ACC112 (cell line): Measurements from ENCODE around the gene GINS1.

Experiments used
- H2AFZ ChIP-seq: fragments of 200-600 bp; sonication (generic); one replicate; pipeline ENCODE4 v1.6.0; 2017; ENCODE audit warnings: antibody characterized with exemption, low read length; ENCODE audit not compliant: unreplicated experiment
- H3K27ac ChIP-seq: fragments of 200-600 bp; sonication (generic); 2 replicates; pipeline ENCODE4 v1.5.1; 2014; ENCODE audit warnings: low read depth, mild to moderate bottlenecking, antibody characterized with exemption, low read length, moderate library complexity
- H3K27me3 ChIP-seq: fragments of 200-600 bp; sonication (generic); 2 replicates; pipeline ENCODE4 v1.6.1; 2014; ENCODE audit warnings: mild to moderate bottlenecking, antibody characterized with exemption, low read length, moderate library complexity, mixed read lengths; ENCODE audit not compliant: insufficient read depth
- H3K36me3 ChIP-seq: fragments of 200-600 bp; sonication (generic); 2 replicates; pipeline ENCODE4 v1.6.1; 2016; ENCODE audit warnings: mild to moderate bottlenecking, antibody characterized with exemption, low read length, moderate library complexity, mixed read lengths; ENCODE audit not compliant: insufficient read depth
- H3K4me1 ChIP-seq: fragments of 200-600 bp; sonication (generic); one replicate; pipeline ENCODE4 v1.6.1; 2016; ENCODE audit warnings: low read length, mixed read lengths; ENCODE audit not compliant: insufficient read depth, unreplicated experiment, control insufficient read depth
- H3K4me3 ChIP-seq: fragments of 200-600 bp; sonication (generic); 2 replicates; pipeline ENCODE4 v1.5.1; 2014; ENCODE audit warnings: mild to moderate bottlenecking, low read depth, low read length
- H3K79me2 ChIP-seq: fragments of 200-600 bp; sonication (generic); one replicate; pipeline ENCODE4 v1.6.0; 2016; ENCODE audit warnings: low read length; ENCODE audit not compliant: control insufficient read depth, unreplicated experiment, insufficient read depth

The GINS1 gene

DNA sequence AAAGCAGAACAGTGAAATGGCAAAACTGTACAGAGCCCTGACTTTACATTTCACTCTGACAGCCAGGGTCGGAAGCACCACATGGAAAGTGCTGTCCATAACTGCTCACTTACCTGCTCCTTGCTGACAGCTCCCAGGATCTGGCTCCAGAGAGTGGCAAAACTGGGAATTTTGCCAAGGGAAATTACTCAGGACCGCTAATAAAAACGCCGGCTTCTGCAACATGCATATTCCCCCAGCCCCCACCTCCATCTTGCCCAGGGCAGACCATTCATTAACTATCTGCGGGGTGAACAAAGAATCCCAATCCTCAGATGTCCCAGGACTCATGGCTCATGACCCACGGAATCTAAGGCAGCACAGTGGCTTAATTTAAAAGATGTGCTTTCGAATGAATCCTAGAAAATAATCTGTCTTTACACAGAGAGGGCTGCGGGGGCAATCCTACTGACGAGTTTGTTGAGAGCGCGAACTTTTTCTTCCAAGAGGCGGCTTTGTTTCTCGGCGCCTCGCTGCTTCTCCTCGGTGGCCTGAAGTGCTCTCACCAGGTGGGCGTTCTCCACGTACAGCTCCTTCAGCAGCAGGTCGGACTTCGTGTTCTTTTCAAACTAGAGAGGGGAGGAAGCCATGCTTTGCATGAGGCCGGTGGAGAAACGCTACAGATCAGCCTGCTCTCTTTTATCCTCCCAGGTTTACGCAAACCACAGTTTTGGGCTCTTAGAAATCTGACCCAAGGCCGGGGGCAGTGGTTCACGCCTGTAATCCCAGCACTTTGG lies 45.8 kb downstream of the GINS1 start:
- Histone ChIP-seq H3K27ac (no peak overlapping the region), H3K79me2 (no peaks in the 10 kb centered on the region), H3K27me3 (no peaks in the 10 kb centered on the region), H2AFZ (no peak overlapping the region), H3K4me1 (no peaks in the 10 kb centered on the region), H3K36me3 (peaks cover 4% of the 10 kb centered on the region; the same call in 1 of the 2 replicates), H3K4me3 (no peak overlapping the region)

DNA sequence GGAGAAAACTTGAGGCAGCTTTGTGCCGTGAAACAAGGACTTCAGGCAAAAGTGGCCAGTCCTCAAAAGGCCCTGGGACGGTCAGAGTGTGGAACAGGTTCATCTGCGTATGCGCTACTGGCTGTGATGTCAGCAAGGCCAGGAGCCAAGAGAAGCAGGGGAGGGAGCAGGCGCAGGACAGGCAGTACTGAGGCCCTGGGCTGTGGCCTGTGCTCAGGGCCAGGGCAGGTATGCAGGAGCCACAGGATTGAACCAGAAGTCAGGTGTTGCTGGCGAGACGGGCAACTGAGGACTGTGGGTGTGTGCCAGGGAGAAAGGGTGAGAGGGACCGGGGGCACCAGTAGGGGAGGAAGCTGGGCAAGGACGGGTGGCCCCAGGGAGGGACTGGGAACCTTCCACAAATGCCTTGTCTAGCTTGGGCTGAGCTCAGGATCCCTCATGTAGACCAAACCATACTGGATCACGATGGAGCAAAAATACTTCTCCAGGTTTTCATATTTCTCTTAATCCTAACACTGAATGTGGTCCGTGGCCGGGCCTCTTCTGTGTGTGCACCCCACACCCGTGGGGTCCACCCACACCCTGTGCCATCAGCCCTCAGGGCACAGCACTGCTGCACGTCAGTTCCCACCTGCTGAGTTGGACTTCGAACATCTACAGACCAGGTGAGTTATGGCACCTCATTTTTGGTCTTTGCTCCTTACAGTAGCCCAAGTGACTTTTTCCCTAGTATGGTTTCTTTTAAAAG lies 46.9 kb downstream of the GINS1 start:
- Histone ChIP-seq H3K27ac (no peak overlapping the region), H3K4me1 (no peaks in the 10 kb centered on the region), H3K79me2 (no peaks in the 10 kb centered on the region), H3K4me3 (no peak overlapping the region), H2AFZ (no peak overlapping the region), H3K27me3 (no peaks in the 10 kb centered on the region), H3K36me3 (no peaks in the 10 kb centered on the region)

DNA sequence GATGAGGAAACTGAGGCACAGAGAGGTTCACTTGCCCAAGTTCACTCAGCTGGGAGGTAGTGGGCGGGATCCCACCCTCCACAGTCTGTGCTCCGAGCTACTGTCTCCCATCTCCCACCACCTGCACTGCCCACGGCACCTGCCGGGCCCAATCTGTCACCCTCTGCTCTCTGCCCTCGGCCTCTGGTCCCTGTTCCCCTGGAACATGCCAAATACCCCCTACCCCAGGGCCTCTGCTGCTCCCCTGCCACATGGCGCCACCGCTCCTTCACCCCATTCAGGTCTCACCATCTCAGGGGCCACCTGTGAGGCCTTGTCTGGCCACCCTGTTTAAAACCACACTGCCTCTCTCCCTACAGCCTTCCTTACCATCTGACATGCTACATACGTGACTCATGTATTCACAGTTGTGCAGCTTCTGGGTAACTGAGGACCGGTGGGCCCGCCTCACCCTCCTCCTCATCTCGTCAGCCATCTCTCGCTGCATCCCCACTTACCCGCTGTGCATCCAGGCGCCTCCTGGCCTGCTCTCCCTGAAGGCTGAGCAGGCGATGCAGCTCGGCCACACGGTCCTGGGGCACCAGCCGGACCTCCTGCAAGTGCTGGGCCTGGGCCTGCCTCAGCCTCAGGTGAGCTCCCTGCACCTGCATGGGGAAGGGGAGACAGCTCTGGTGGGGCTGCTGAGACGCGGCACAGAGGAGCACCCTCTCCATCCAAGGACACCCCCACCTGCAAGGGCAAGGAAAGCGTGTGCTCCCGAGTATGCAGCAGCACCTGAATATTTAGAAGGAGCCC lies 50.6 kb downstream of the GINS1 start:
- Histone ChIP-seq H3K79me2 (no peaks in the 10 kb centered on the region), H3K4me1 (no peaks in the 10 kb centered on the region), H3K27me3 (no peaks in the 10 kb centered on the region), H3K27ac (no peak overlapping the region), H3K36me3 (no peaks in the 10 kb centered on the region), H3K4me3 (no peak overlapping the region), H2AFZ (no peak overlapping the region)

DNA sequence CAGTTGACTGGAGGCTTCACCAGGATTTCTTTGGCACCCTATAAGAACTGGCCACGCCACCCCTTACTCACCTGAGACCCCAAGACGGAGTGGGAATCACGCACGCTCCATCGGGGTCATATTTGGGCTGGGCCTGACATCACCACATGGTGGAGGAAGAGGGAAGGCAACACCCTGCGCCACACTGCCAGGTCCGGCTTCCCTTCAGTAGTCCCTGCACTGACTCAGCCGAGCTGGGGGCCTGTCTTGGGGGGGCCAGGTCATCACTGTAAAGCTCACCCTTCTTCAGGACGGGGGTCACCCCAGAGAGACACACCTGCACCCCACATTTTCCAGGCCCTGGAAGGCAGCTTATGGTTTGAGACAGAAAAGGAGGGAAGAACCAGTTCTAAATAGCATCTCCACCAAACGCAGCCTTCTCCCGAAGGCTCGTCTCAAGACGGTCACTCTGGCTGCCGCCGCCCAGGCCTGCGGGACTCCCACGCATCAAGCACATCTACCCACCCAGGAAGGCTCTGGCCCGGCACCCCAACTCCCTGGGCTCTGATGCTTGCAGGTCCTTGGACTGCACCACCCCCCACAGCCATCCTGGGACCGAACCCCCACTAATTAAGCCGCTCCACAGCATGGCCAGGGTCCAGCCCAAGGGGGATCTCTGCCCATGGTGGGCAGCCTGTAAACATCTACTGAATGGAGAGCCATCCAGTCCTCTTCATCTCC lies 51.8 kb downstream of the GINS1 start:
- H3K27me3 ChIP-seq, result no peaks in the 10 kb centered on the region
- H3K4me3 ChIP-seq, result no peak overlapping the region
- H3K79me2 ChIP-seq, result no peaks in the 10 kb centered on the region
- no peaks in the 10 kb centered on the region for H3K4me1 ChIP-seq
- H3K27ac ChIP-seq, result no peak overlapping the region
- no peaks in the 10 kb centered on the region for H3K36me3 ChIP-seq
- H2AFZ ChIP-seq, result no peak overlapping the region

DNA sequence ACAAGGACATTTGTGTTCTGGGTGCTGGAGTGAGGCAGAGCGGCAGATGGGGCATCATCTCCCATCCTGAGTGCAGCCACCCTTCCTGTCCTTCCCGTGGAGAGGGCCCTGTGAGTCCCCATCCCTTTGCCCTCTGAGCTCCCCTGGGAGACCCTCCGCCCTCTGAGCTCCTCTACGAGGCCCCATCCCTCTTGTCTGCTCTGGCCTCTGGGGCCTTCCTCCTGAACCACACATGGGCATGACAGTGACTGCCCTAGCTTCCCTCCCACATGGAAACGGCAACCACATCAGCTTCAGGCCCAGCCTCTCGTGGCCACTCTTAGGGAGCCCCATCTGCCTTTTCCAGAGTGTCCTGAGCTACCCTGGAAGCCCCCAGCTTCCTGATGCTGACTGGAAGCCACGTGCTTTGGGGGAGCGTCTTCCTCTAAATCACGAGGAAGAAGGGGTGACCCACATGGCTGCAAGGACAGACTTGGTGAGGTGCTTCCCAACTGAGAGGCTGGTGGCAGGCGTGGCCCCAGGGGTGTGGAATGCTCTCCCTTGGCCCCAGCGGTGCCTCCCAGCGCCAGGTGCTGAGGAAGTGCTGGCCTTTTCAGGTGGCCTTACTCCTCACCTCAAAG lies 52.6 kb downstream of the GINS1 start:
- Histone ChIP-seq H3K4me3 (no peak overlapping the region), H3K27ac (no peak overlapping the region), H3K79me2 (no peaks in the 10 kb centered on the region), H3K36me3 (no peaks in the 10 kb centered on the region), H3K27me3 (no peaks in the 10 kb centered on the region), H2AFZ (no peak overlapping the region), H3K4me1 (no peaks in the 10 kb centered on the region)

DNA sequence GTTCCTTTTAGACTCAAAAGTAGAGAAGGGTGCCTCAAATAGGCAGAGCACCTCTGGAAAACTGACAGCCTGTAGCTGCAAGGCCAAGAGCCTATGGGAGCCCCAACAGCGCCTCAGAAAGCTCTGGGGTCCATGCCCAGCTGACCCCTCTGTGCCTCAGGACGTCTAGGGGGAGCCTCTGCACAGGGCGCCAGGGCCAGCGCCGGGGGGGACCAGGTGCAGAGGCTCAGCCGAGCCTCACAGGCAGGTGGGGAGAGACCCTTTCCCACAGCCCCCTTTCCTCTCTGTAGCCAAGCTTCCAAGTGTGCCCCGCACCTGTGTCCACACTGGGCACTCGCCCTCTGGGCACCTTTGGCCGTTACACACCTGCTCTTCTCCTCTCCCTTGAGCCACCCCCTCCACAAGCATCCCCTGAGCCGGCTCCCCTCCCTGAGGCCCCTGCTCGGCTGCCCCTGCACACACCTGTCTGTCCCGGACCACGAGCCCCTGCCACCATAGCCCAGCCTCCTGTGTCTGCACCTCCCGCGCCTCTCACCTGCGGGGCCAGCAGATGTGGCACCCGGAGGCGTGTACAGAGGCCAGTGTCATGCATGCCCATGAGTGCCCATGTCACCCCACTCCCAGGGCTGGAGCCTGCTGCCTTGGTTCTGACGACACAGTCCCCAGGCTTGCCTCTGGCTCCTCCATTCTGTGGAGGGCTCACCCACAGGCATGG lies 53.2 kb downstream of the GINS1 start:
- Histone ChIP-seq H2AFZ (no peak overlapping the region), H3K27me3 (no peaks in the 10 kb centered on the region), H3K36me3 (no peaks in the 10 kb centered on the region), H3K79me2 (no peaks in the 10 kb centered on the region), H3K4me1 (no peaks in the 10 kb centered on the region), H3K27ac (no peak overlapping the region), H3K4me3 (no peak overlapping the region)

DNA sequence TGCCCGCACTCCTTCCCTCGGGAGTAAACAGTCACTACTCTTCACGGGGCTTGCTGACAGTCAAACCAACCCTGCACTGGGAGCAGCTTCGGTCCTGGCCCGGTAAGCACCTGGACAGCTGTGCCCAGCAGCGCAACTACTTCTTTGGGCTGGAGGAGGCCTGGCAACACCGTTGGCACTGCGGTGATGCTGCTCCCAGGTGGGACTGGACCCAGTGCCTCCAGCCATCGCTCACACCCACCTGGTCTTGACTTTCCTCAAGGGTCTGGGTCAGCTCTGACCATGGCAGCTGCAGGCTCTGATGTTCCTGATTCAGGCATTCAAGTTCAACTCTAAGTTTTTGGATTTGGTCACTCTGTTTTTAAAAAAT lies 53.8 kb downstream of the GINS1 start:
- Histone ChIP-seq H3K27me3 (no peaks in the 10 kb centered on the region), H2AFZ (no peak overlapping the region), H3K27ac (no peak overlapping the region), H3K36me3 (no peaks in the 10 kb centered on the region), H3K4me3 (no peak overlapping the region), H3K79me2 (no peaks in the 10 kb centered on the region), H3K4me1 (no peaks in the 10 kb centered on the region)

DNA sequence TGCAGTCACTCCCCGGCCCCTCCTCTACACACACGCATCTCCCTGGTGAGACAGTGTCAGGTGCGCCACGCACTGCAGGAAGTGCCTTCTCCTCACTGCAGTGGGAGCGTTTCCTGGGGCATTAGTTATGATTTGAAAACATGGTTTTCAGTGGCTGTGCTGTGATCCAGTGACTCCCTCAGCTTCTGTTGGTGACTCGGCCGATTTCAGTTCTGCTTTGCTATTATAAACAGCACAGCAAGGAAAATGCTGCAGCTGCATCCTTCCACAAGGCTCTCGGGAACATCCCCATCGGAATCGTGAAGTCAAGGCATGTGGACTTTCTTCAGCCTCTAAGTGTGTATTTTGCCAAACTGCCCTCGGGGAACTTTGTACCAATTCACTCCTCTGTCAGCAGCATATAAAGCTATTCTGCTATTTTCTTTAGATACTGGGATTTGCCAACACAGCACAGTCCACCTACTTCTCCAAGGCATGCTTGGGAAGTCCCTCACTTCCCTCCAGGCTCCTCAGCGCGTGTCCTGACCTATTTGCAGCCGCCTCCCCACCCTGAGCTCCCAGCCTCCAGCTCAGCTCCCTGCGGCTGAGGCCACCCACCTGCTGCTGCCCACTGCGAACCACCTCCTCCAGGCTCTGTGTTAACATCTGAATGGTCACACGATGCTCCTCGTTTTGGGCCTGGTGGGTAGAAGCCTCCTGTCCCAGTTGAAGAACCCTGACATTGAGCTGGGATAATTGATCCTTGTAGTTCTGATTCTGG lies 54.5 kb downstream of the GINS1 start:
- Histone ChIP-seq H2AFZ (no peak overlapping the region), H3K4me1 (no peaks in the 10 kb centered on the region), H3K4me3 (no peak overlapping the region), H3K79me2 (no peaks in the 10 kb centered on the region), H3K27ac (no peak overlapping the region), H3K27me3 (no peaks in the 10 kb centered on the region), H3K36me3 (no peaks in the 10 kb centered on the region)

DNA sequence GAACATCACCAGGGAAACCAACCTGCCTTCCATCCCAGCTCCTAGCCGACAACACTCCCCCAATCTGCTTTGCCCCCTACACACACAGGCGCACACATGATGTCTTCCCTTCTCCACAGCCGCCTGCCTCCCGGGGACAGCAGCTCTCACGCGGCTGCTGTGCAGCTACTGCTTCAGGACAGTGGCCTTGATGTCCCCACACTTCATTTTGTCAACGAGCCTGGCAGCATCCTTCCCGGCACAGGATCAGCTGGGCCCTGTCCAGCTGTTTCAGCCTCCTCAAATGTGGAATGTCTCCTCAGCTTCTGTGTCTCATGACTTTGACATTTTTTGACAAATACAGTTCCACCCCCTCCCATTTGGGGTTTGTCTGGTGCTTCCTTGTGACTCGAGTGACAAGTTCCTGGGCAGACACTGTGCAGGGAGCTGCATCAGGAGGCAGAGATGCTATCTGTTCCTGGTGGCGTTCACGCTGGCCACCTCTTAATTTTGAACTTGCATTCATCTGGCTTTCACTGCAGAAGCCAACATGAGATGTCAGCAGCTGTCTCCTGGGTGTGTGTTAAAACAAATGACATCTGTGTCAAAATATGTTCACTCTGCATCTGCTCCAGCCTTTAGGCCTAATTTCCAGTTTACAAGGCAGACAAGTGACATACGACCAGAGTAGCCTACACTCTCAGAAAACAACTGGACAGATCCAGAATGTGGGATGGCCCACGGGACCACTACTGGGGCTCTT lies 57.2 kb downstream of the GINS1 start:
- Histone ChIP-seq H3K4me3 (no peak overlapping the region), H3K36me3 (no peaks in the 10 kb centered on the region), H3K27me3 (no peaks in the 10 kb centered on the region), H2AFZ (no peak overlapping the region), H3K27ac (no peak overlapping the region), H3K4me1 (no peaks in the 10 kb centered on the region), H3K79me2 (no peaks in the 10 kb centered on the region)
